ENCODE data around the gene PTGIS. TPM values are rescaled to one million over a fixed set of nuclear protein-coding genes. Genes with fewer than 3 reads are reported as not detected.

PTGIS gene
- total and polyA plus RNA-seq, 2 of the 4 experiments (the other 2 are of a cell fraction) = 1.6 to 2.6 TPM

- Histone ChIP-seq H3K4me1 (ENCODE audit: control insufficient read depth, insufficient read depth, low read length) (no peaks in the 10 kb centered on the region), H2AK9ac (replicated peaks; ENCODE audit: low read depth, low read length, poor library complexity) (no peak overlapping the region), H3K18ac (ENCODE audit: low read depth, low read length) (no peak overlapping the region), H2AFZ (replicated peaks; ENCODE audit: low read length, poor library complexity) (no peak overlapping the region), H3K4me3 (ENCODE audit: insufficient read depth, low read depth, low read length) (no peak overlapping the region), H3K4me2 (ENCODE audit: low read depth, low read length) (no peak overlapping the region), H4K5ac (ENCODE audit: low read depth, low read length) (no peak overlapping the region), H3K9ac (ENCODE audit: low read depth, low read length) (no peak overlapping the region), H2BK120ac (ENCODE audit: low read depth, low read length) (no peak overlapping the region), H3K4ac (ENCODE audit: low read depth, low read length) (no peak overlapping the region), H3K9me1 (ENCODE audit: insufficient read depth, low read length) (no peaks in the 10 kb centered on the region; the same call in 1 of the 2 replicates), H2AK5ac (ENCODE audit: low read depth, low read length) (no peak overlapping the region), H3K27ac (ENCODE audit: insufficient read depth, low read length) (no peak overlapping the region), H3K14ac (replicated peaks; ENCODE audit: low read depth, low read length) (no peak overlapping the region), H3K27me3 (ENCODE audit: control insufficient read depth, insufficient read depth, low read length) (peaks cover 46% of the 10 kb centered on the region), H3K9me3 (ENCODE audit: control insufficient read depth, insufficient read depth, low read length) (no peaks in the 10 kb centered on the region), H4K91ac (ENCODE audit: insufficient read depth, low read depth, low read length) (no peak overlapping the region), H2BK20ac (ENCODE audit: low read depth, low read length) (no peak overlapping the region), H4K20me1 (ENCODE audit: insufficient read depth, low read length) (no peaks in the 10 kb centered on the region), H4K8ac (ENCODE audit: low read depth in 2 of 2, low read length in 2 of 2) (no peak overlapping the region), H3K23ac (ENCODE audit: low read depth, low read length) (no peak overlapping the region), H3K36me3 (ENCODE audit: control insufficient read depth, insufficient read depth, low read length) (no peaks in the 10 kb centered on the region), H3K56ac (ENCODE audit: extremely low read depth, insufficient read depth, low read length) (no peak overlapping the region), H2BK5ac (ENCODE audit: low read depth, low read length, poor library complexity, severe bottlenecking) (no peak overlapping the region), H3K79me1 (ENCODE audit: low read depth in 1 of 2, low read length in 2 of 2) (no peaks in the 10 kb centered on the region), H2BK15ac (ENCODE audit: low read depth, low read length) (no peak overlapping the region)
- no peak for DNase-seq
- no TSS peak for BruUV-seq (replicated peaks)
- ChIA-PET CTCF (no interaction called here), POLR2A (ENCODE audit: unreplicated experiment) (no interaction called here)
- in situ Hi-C loops (cut with MboI; ENCODE audit: low sequenced_read_pairs) (no loop called here), dilution Hi-C loops (cut with HindIII; ENCODE audit: low sequenced_read_pairs, unreplicated experiment) (no loop called here), intact Hi-C loops (cut with micrococcal nuclease) (no loop called here)
- ATAC-seq (ENCODE audit: low read depth) = no peak
- no peak for TF ChIP-seq RFX5 (IDR thresholded peaks at IDR 0.05; ENCODE audit: low read depth, low read length)
- TF ChIP-seq RAD21 (IDR thresholded peaks at IDR 0.05; ENCODE audit: low read length) = no peak
- TF ChIP-seq, protein P1, sequence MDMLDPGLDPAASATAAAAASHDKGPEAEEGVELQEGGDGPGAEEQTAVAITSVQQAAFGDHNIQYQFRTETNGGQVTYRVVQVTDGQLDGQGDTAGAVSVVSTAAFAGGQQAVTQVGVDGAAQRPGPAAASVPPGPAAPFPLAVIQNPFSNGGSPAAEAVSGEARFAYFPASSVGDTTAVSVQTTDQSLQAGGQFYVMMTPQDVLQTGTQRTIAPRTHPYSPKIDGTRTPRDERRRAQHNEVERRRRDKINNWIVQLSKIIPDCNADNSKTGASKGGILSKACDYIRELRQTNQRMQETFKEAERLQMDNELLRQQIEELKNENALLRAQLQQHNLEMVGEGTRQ (IDR thresholded peaks at IDR 0.05; ENCODE audit: low read depth, low read length) = 0 out of 2 replicates have a peak, but pooled peaks have one; percentile 13
- TF ChIP-seq POLR2A (IDR thresholded peaks at IDR 0.05; ENCODE audit: low read depth, low read length) = no peak
- WGBS, 2 experiments (ENCODE audit: extremely low coverage in 2 of 2, insufficient read length in 1 of 2) = 83% methylated on average over 1 of the region's 8 CpGs; no CpG with 5 or more reads in 1 of the 2 experiments
Measured at GRCh38 chr20:49466114-49466912, 101.6 kb downstream of the PTGIS start.
